Measurements from ENCODE around the gene PSMB8.

GRCh38 chr6:32889533-32889932 is 45.7 kb upstream of the PSMB8 start:
- TF ChIP-seq CTCF (conservative IDR thresholded peaks at IDR 0.05; ENCODE audit: low read depth, low read length) (no peak), EZH2phosphoT487 (IDR thresholded peaks at IDR 0.05; ENCODE audit: borderline replicate concordance, low read length) (no peak)
